ENCODE data around the gene EIF4E. TPM values are rescaled to one million over a fixed set of nuclear protein-coding genes. Genes with fewer than 3 reads are reported as not detected.
"Not testable (repeated sequence)": the region's sequence is repeated elsewhere in the genome, so short reads cannot be mapped to it uniquely, and the experiment has no call there.

EIF4E gene
- total RNA-seq, 2 experiments from 2014 or later: 174 to 181 TPM

GRCh38 chr4:98838531-98838930 is 90.4 kb downstream of the EIF4E start:
- POLR2A ChIA-PET: no interaction called here

GRCh38 chr4:98833384-98833783 is 95.5 kb downstream of the EIF4E start:
- ChIA-PET CTCF (no interaction called here), POLR2A (no interaction called here)

More at GRCh38 chr4:98838531-98838930, 90.4 kb downstream of the EIF4E start:
- CTCF ChIA-PET: no interaction called here

GRCh38 chr4:98831036-98831435 is 97.9 kb downstream of the EIF4E start:
- POLR2A ChIA-PET, CTCF ChIA-PET: not testable (repeated sequence)

Other genes with a start within 250 kb of the EIF4E start
- gene METAP1, start 66.6 kb upstream of the EIF4E start, total RNA-seq: 10 to 100 TPM; 55.7 to 58.3 TPM
- gene ADH5, start 159.7 kb upstream of the EIF4E start, total RNA-seq: 100 to 1,000 TPM; 108 to 109 TPM
- gene ADH4, start 215.2 kb upstream of the EIF4E start, total RNA-seq: not detected

Measured in activated CD8-positive, alpha-beta memory T cell treated with anti-CD3 and anti-CD28 coated beads for 36 hours (primary cell).